HEK293 (cell line): ENCODE data around the gene NRTN.

Source experiments
- ATF2 ChIP-seq: fragments of 450-650 bp; formaldehyde crosslinking; IDR thresholded peaks from 2 replicates; pipeline ENCODE4 v1.5.1; 2016; ENCODE audit warnings: missing biosample characterization, missing genetic modification characterization, low read depth
- FEZF1 ChIP-seq: fragments of 450-650 bp; formaldehyde crosslinking; IDR thresholded peaks from 2 replicates; pipeline ENCODE4 v1.5.1; 2016; ENCODE audit warnings: missing biosample characterization, missing genetic modification characterization
- PATZ1 ChIP-seq: fragments of 450-650 bp; formaldehyde crosslinking; IDR thresholded peaks from 2 replicates; pipeline ENCODE4 v1.5.1; 2016; ENCODE audit warnings: missing biosample characterization, missing genetic modification characterization
- YY1 ChIP-seq: fragments of 450-650 bp; formaldehyde crosslinking; IDR thresholded peaks from 2 replicates; pipeline ENCODE4 v1.5.1; 2018; ENCODE audit warnings: missing biosample characterization, missing genetic modification characterization
- ZBTB21 ChIP-seq: fragments of 450-650 bp; formaldehyde crosslinking; IDR thresholded peaks from 2 replicates; pipeline ENCODE4 v1.5.1; 2017; ENCODE audit warnings: missing biosample characterization, missing genetic modification characterization
- ZNF121 ChIP-seq: fragments of 450-650 bp; formaldehyde crosslinking; IDR thresholded peaks from 2 replicates; pipeline ENCODE4 v1.5.1; 2016; ENCODE audit warnings: missing biosample characterization, missing genetic modification characterization
- ZNF624 ChIP-seq: fragments of 450-650 bp; formaldehyde crosslinking; IDR thresholded peaks from 2 replicates; pipeline ENCODE4 v1.5.1; 2017; ENCODE audit warnings: missing biosample characterization, missing genetic modification characterization
- TF ChIP-seq, protein P1 (sequence below): fragments of 450-650 bp; formaldehyde crosslinking; IDR thresholded peaks from 2 replicates; pipeline ENCODE4 v1.5.1; 2016; ENCODE audit warnings: missing biosample characterization, missing genetic modification characterization
- TF ChIP-seq, protein P2 (sequence below): fragments of 450-650 bp; formaldehyde crosslinking; IDR thresholded peaks from 2 replicates; pipeline ENCODE4 v1.5.1; 2016; ENCODE audit warnings: missing biosample characterization, missing genetic modification characterization

DNA sequence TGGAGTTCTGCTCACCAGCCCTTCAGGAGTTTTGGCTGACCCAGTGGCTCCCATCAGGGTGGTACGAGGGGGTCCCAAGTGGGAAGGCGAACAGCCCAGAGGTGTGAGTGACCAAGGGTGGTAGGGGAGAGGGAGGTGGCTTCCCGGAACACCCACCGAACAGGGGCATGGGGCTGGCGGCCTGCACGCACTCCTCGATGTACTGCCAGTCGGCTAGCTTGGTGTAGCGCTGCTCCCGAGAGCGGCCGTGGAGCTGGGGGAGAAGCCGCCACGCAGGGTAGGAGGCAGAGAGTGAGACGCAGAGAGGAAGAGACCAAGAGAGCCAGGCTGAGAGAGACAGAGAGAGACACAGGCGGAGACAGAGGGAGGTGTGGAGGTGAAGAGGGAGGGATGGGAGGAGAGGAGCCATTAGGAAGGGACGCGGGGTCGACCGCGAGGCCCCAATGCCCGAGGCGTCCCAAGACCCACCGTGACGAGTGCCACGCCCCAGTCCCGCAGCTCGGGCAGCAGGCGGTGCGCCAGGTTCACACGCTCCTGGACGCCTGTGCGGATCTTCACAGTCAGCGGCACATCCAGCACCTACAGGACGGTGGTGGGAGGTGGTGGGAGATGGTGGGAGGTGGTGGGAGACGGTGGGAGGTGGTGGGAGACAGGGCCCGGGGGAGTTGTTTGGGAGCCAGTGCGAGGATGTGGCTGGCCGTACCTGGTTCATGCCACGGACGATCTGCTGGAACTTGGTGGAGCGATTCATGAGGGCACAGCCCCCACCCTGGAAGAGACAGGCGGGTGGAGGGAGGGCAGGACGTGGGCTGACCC is 18.1 kb upstream of the NRTN start:
- TF ChIP-seq ZBTB21 (tag by site-specific recombination) (no peak), ZNF121 (no peak), YY1 (tag by site-specific recombination) (no peak), ZNF624 (tag by site-specific recombination) (no peak), FEZF1 (tag by site-specific recombination) (no peak), ATF2 (tag by site-specific recombination) (no peak), PATZ1 (tag by site-specific recombination) (no peak)
- TF ChIP-seq, protein P1, sequence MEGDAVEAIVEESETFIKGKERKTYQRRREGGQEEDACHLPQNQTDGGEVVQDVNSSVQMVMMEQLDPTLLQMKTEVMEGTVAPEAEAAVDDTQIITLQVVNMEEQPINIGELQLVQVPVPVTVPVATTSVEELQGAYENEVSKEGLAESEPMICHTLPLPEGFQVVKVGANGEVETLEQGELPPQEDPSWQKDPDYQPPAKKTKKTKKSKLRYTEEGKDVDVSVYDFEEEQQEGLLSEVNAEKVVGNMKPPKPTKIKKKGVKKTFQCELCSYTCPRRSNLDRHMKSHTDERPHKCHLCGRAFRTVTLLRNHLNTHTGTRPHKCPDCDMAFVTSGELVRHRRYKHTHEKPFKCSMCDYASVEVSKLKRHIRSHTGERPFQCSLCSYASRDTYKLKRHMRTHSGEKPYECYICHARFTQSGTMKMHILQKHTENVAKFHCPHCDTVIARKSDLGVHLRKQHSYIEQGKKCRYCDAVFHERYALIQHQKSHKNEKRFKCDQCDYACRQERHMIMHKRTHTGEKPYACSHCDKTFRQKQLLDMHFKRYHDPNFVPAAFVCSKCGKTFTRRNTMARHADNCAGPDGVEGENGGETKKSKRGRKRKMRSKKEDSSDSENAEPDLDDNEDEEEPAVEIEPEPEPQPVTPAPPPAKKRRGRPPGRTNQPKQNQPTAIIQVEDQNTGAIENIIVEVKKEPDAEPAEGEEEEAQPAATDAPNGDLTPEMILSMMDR (tag by site-specific recombination): no peak
- TF ChIP-seq, protein P2, sequence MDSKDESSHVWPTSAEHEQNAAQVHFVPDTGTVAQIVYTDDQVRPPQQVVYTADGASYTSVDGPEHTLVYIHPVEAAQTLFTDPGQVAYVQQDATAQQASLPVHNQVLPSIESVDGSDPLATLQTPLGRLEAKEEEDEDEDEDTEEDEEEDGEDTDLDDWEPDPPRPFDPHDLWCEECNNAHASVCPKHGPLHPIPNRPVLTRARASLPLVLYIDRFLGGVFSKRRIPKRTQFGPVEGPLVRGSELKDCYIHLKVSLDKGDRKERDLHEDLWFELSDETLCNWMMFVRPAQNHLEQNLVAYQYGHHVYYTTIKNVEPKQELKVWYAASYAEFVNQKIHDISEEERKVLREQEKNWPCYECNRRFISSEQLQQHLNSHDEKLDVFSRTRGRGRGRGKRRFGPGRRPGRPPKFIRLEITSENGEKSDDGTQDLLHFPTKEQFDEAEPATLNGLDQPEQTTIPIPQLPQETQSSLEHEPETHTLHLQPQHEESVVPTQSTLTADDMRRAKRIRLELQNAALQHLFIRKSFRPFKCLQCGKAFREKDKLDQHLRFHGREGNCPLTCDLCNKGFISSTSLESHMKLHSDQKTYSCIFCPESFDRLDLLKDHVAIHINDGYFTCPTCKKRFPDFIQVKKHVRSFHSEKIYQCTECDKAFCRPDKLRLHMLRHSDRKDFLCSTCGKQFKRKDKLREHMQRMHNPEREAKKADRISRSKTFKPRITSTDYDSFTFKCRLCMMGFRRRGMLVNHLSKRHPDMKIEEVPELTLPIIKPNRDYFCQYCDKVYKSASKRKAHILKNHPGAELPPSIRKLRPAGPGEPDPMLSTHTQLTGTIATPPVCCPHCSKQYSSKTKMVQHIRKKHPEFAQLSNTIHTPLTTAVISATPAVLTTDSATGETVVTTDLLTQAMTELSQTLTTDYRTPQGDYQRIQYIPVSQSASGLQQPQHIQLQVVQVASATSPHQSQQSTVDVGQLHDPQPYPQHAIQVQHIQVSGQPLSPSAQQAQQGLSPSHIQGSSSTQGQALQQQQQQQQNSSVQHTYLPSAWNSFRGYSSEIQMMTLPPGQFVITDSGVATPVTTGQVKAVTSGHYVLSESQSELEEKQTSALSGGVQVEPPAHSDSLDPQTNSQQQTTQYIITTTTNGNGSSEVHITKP (tag by site-specific recombination): no peak
